Measurements from ENCODE around the gene SLC52A1.

- TF ChIP-seq CTCF (IDR thresholded peaks at IDR 0.05) (no peak), POLR2A (IDR thresholded peaks at IDR 0.05) (no peak)
These were observed 48.8 kb downstream of the SLC52A1 start for GRCh38 chr17:4986403-4986802.
